ENCODE measurements around the gene P4HA3.

The P4HA3 gene

GRCh38 chr11:74316772-74317505, 5.5 kb upstream of the P4HA3 start:
- no peak for DNase-seq

DNA sequence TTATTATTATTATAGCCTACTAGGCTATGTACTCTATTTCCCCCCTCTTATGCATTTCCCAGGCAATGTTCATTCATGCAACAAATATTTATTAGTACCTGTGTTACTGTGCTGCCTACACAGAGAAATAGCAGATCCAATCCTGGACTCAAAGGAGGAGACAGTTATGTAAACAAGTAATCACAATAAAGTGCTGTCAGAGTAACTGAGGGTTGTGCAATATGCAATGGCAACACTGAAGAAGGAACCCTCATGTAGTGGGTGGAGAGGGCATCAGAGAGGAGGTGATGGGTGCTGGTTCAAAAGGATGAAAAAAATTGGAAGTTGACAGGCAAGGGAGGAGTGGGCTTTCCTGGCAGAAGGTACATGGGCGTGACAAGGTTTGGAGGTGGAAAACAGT, 886 bp upstream of the P4HA3 start:
- DNase-seq = no peak

DNA sequence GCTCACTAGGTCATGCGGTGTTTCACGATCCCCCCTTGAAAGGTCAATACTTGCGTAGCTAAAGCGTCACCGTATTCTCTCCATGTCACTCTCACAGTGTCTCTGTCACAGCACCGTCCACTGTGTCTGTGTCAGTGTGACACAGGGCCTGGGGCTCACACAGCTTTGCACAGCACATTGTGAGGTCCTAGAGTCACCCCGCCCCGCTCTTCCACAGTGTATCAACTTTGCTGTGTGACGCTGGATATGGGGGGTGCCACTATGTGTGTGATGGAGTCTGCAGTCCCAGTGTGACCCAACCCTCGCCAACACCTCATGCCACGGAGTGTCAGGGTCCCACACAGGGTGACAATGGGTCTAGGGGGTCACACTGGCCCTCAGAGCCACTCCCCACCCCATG, 583 bp downstream of the P4HA3 start:
- no peak for DNase-seq

DNA sequence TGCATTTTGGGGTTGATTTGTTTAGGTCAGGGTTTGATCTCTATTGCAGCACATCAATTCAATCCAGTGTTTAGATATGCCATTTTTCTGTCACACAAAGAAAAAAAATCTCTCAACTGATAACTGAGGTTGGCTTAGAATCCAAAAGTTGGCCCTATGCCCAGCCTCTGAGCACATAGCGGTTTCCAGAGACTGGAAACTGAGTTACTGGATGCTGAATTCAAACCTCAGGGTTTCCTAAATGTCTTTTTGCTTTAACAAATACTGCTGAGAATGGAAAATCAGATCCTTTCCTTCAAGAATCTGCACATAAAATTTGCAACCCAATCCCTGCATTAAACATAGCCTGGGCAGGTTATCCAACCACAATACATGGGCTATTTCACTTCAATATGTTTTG, 4.0 kb downstream of the P4HA3 start:
- DNase-seq = no peak

DNA sequence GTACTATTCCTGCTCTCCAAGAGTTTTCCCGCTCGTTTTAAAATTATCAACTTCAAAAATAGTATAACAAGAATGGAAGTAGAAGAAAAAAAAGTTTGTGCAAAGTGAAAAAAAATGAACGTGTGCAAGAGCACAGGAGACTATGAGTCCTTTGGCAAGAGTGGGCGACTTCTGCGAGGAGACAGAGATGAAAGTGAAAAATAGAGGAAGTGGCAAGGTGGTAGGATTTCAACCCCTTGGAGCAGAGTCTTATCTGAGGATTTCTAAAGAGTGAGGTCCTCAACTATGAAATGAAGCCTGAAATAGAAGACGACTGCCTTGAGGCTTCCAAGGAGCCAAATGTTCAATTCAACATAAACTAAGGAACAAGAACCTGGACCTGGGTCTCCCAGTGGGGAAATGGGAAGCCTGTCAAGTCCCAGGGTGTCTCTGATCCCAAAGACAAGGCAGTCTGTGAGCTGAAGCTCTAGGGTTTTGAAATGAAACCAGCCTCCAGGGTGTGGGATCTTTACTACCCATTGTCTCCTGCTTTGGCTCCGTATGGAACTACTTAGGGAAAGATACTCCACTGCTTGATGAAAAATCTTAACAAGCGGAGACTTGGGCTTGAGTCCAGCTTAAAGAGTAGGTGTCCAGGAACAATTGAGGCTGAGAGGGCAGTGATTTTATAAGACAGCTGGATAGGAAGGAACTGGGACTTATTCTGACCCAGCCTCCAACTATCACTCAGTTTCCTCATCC, 4.8 kb downstream of the P4HA3 start:
- DNase-seq = no peak

DNA sequence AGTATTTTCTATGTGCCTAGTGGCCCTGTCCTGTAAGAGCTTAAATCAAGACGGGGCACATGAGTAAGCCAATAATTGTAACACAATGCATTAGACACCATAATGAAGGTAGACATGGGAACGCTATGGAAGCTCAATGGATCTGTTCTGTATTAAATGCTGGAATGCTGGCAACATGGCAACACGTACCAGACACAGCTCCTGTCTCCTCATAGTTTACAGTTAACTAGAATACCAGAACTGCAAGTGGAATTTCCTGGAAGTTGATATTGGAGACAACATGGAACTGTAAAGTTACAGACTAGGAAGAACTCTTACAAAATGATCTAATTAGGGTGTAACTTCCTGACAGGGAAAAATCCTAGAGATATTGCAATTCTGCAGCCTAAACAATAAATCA, 12.4 kb downstream of the P4HA3 start:
- DNase-seq = no peak

DNA sequence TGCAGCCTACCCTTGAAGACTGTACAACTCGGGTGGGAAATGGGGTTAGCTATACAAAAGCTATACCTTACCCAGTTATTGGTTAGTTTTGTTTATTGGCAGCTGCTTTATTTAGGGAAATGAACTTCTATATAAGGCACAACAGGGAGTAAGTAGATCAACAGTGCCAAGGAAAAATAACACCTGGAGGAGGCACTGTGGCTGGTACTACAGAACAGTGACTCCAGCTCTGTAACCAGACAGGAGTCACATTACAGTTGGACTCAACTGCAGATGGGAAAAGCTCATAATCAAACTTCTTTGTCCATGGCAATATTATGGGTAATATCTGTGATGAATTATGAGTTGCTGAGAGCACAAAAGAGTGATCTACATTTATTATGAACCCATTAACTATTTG, 14.0 kb downstream of the P4HA3 start:
- DNase-seq = no peak

GRCh38 chr11:74288911-74289310, 22.5 kb downstream of the P4HA3 start:
- no peak for DNase-seq

- no peak for DNase-seq
Observed at GRCh38 chr11:74288161-74288560, 23.3 kb downstream of the P4HA3 start.

DNA sequence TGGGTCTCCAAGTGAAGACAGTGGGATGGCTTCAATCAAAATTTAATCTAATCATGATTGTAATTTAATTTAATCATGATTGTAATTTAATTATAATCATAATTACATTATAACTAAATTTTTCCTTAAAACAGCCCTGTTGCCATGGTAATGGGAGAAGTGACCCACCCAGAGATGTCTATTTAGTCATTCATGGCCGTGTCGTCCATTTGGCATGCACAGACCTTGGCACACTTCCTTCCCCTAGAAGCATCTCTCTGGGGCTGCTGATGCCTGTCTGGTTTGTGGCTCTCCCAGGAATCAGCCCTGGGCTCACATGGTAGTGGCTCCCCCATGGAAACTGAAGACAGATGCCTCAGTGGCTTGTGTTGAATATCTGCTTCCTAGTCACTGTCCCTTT, 27.0 kb downstream of the P4HA3 start:
- DNase-seq = no peak

DNA sequence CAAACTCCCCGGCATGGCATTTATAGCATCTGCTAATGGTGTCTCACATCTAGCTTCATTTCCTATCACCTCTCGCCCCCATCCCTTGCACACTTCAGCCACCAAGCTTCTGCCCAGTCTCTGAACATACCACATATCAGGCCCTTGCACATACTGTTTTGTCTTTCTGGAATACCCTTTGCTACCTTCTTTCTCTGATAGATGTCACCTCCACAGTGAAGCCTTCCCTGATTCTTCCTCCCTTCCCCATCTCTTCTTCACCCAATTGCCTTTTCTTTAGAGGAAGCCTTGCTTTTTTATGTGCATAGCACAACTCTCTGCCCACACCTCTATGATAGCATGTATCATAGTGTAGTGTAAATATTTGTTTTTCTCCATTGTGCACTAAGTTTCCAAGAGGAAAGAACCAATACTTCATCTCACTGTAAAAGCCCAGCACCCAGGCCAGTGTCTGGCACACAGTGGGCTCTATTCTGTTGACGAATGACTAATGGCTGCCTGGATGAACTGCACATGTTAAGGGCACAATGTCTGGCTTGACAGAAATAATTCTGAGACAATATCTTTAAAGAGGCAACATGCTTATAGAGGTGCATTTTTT, 27.8 kb downstream of the P4HA3 start:
- no peak for DNase-seq

GRCh38 chr11:74282914-74283371, 28.5 kb downstream of the P4HA3 start:
- DNase-seq = no peak

DNA sequence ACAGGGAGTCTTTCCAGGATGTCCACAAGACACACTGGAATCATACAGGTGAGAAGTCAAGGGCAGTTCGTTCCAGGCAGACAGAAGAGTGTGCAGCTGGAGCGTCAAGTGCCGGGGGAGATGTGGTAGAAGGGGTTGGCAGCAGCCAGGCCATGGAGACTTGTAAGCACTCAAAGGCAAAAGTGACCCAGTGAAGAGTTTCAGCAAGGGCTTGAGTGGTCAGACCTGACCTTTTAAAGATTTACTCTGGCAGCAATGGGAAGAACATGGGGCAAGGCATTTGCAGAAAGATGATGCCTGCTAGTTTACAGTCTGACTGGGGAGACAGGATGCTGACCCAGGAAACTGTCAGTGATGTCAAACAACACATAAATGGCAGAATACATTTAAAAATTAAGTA, 29.0 kb downstream of the P4HA3 start:
- DNase-seq = no peak

DNA sequence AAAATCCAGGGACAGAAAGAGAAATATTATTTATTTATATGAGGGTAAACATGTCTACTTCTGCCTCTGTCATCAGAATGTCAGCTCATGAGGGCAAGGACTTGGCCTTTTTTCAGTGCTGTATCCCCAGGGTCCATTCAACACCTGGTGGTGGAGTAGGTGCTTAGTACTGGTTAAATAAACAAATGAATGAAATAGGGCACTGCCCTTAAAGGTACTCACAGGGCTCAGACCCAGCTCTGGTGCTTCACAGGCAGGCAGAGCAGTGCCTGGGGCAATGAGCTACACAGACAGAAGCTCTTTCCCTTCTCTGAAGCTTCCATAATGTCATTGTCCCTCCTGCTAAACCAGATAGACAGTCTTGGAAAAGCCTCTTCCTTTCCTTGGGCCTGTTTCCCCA, 30.9 kb downstream of the P4HA3 start:
- no peak for DNase-seq

DNA sequence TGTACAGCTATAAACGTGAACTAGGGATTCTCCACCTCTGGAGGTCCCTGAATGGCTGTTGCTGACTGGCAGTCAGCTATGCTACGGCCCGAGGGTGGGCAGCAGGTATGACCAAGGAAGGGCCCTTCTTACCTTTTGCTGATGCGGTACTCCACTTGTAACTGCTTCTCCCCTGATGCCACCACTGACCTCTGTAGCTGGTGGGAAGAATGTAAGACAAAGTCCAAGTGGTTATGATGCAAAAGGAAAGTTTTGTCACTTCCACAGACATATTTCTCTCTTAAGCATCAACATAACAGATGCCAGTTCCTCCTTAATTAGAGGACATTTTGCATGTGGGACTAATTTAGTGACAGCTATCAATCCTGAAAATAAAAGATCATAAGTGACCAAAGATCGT, 32.2 kb downstream of the P4HA3 start:
- DNase-seq = no peak

GRCh38 chr11:74278721-74279161, 32.7 kb downstream of the P4HA3 start:
- DNase-seq = no peak

DNA sequence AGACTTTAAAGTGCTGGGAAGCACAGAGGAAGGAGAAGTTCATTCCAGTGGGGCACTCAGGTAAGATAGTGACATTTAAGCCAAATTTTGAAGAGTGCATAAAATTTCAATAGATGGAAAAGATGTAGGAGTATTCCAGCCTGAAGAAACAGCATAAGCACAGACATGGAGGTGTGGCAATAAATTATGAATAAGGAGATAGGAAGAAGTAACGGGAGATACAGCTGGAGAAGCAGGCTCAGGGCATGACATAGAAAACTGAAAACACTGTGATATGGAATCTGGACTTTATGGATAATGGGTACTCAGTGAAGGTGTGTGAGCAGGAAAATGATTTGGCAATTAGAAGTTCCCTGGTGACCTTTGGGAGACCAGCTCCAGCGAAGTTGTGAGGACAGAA, 33.3 kb downstream of the P4HA3 start:
- DNase-seq = no peak

DNA sequence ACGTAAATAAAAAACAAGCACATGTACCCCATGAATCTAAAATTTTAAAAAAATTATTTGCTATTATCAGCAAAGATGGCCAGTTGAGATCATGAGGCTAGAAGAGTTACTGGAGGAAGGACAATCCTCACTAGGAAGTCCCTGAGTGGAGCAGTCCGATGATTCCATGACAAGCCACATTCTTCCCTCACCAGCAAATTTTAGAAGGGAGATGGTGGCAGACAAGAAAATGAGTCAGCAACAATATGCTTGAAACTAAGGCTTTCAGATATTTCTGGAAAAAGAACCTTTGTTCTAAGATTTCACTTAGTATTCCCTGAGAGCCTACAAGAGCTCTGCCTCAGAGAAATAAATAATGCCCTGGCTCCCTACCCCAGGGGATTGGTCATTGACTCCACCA, 34.9 kb downstream of the P4HA3 start:
- DNase-seq = no peak

DNA sequence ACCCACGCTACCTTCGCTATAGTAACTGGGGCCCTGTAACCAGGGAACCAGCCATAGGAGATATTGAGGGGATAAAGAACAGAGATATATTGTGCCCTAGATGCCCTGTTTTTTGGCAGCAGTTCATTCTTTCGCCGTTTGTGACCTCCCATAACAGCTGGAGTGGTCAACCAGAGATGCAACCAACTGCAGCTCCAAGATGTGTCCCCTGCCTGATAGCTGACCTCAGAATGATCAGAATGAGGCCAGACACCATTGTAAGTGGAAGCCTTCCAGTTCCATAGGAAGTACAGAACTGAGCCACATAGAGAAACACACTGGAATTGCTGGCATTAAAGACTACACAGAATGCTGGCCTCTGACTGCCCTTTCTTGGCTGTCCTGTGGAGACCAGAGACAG, 39.2 kb downstream of the P4HA3 start:
- no peak for DNase-seq

GRCh38 chr11:74269161-74269811, 42.2 kb downstream of the P4HA3 start:
- DNase-seq = no peak

GRCh38 chr11:74268456-74268855, 43.0 kb downstream of the P4HA3 start:
- no peak for DNase-seq

DNA sequence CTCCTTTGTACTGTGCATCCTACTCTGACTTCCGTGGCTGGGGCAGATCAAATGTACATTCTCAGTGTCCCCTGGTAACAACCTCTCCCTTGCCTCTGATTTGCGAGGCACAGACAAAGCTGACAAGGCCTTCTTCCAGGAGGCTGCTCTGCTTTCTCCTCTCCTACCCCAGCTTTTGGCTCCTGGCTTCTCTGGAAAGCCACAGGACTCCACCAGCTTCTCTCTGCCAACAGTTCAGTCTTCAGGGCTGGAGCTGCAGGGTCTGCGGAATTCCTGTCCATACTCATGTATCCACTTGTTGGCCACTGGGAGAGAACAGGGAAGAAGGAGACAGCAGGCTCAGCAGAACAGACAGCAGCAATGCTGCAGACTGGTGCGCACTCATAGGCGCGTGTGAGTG, 44.4 kb downstream of the P4HA3 start:
- no peak for DNase-seq

DNA sequence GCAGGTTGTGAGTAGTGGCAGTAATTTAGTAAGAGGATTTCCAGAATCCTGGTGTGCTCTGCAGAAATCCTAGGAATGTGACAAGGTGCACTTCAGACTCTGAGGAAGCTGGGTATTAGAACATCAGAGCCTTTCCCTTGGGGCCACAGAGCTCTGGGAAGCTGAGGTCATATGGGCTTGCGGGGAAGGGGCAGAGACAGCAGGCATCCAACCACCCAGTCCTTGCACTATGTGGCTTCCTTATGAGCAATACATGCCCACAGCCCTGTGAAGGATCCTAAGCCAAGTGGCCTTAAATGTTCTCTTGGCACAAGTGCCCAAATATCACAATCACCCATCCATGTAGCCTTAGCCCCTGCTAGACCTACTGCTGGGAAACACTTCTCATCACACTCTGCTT, 46.2 kb downstream of the P4HA3 start:
- DNase-seq = no peak

DNA sequence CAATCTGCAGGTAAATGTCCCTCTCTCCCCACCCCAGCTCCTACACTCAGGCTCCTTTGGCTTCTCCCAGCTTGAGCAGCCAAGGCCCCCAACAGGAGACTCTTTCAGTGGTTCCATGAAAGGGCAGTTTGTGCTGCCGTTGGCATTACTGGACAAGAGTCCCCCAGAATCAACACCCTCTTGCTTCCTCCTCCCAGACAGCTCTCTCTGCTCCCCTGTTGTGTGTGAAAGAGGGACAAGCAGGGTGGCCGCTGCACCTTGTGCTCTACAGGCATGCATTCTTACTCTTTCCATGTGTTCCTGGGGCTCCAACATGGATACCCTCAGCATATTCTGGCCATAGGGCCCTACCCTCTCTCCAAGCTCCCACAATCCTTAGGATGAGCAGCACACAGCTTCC, 48.7 kb downstream of the P4HA3 start:
- no peak for DNase-seq
